ENCODE measurements around the gene IL3RA.

DNA sequence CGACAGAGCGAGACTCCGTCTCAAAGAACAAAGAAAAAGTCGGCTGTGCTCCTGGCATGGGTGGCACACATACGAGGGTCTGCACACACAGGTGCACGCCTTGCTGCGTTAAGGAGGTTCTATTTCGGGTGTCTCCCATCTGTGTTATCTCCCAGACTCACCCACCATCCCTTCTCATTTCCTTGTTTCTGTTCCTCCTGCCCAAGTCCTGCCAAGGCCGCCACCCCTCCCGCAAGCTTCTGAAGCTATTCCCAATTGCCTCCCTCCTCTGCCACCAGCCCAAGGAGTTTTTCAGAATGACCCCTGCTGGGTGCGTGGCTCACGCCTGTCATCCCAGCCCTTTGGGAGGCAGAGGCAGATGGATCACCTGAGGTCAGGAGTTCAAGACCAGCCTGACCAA is 6.0 kb upstream of the IL3RA start:
- no peak for TF ChIP-seq YY1 (IDR thresholded peaks at IDR 0.05)
- TF ChIP-seq CTCF (IDR thresholded peaks at IDR 0.05; ENCODE audit: low read depth, low read length, missing input control) = no peak
- TF ChIP-seq GABPA (IDR thresholded peaks at IDR 0.05 in 1 of 2, conservative IDR thresholded peaks at IDR 0.05 in 1 of 2) = no peak
- no peak for TF ChIP-seq RAD21 (IDR thresholded peaks at IDR 0.05)
- no peak for TF ChIP-seq EGR1 (IDR thresholded peaks at IDR 0.05; ENCODE audit: low read depth in 2 of 2)
- TF ChIP-seq SP1 (IDR thresholded peaks at IDR 0.05) = no peak
- no peak for TF ChIP-seq MAX (IDR thresholded peaks at IDR 0.05)
- TF ChIP-seq ATF3 (IDR thresholded peaks at IDR 0.05) = no peak
- no peak for TF ChIP-seq TAF1 (conservative IDR thresholded peaks at IDR 0.05)
- no peak for TF ChIP-seq FOXA2 (IDR thresholded peaks at IDR 0.05)
- no peak for TF ChIP-seq JUND (IDR thresholded peaks at IDR 0.05)
- TF ChIP-seq REST (IDR thresholded peaks at IDR 0.05) = no peak
